Adrenal gland (tissue), 5 donors: ENCODE measurements around the gene PLEKHG7.

Experiments
- POLR2A ChIP-seq, 2 donors: fragments of 450-650 bp; IDR thresholded peaks; one replicate each; pipeline ENCODE4 v1.6.1; 2017; ENCODE audit warnings: antibody characterized with exemption in 2 of 2, mild to moderate bottlenecking in 2 of 2, moderate library complexity in 1 of 2
- TF ChIP-seq, protein P1 (sequence below), 6 experiments: fragments of 450-650 bp in 4 of 6; fragments of 200-600 bp in 2 of 6; sonication (generic) in 1 of 6; IDR thresholded peaks; 1 replicate in 5 of 6; 2 replicates in 1 of 6; pipeline versions ENCODE4 v1.5.1 to v1.8.0; 2016 to 2021; ENCODE audit warnings: antibody characterized with exemption in 6 of 6, mild to moderate bottlenecking in 2 of 6, moderate library complexity in 1 of 6
- donor health status: DM: no; HTN: no; CAD: no.

DNA sequence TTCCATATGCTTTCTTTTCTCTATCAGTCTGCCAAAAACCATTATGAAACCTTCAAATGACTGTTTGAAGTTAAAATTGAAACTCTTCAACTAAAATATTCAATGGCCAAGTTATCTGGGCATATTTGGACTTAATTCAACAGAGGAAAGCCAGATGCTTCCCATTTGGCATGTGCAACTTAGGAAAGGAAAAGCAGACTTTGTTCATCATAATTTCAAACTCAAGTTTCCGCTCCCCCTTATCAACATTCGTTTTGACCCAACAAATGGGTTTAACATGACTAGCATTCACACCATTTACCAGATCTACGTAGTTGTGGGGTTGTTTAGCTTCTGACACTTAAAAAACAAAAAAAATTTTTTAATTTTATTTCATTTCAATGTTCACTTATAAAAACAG is 75.7 kb downstream of the PLEKHG7 start:
- TF ChIP-seq, protein P1, sequence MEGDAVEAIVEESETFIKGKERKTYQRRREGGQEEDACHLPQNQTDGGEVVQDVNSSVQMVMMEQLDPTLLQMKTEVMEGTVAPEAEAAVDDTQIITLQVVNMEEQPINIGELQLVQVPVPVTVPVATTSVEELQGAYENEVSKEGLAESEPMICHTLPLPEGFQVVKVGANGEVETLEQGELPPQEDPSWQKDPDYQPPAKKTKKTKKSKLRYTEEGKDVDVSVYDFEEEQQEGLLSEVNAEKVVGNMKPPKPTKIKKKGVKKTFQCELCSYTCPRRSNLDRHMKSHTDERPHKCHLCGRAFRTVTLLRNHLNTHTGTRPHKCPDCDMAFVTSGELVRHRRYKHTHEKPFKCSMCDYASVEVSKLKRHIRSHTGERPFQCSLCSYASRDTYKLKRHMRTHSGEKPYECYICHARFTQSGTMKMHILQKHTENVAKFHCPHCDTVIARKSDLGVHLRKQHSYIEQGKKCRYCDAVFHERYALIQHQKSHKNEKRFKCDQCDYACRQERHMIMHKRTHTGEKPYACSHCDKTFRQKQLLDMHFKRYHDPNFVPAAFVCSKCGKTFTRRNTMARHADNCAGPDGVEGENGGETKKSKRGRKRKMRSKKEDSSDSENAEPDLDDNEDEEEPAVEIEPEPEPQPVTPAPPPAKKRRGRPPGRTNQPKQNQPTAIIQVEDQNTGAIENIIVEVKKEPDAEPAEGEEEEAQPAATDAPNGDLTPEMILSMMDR (IDR thresholded peaks at IDR 0.05), result no peak
- TF ChIP-seq POLR2A (IDR thresholded peaks at IDR 0.05), result no peak
